DOHH2 (cell line): ENCODE data around the gene FKBP5.
"Not testable (repeated sequence)": the region's sequence is repeated elsewhere in the genome, so short reads cannot be mapped to it uniquely, and the experiment has no call there.

Experiments used
- H3F3A ChIP-seq: fragments of 200-600 bp; sonication (generic), shearing (Covaris generic); 2 replicates; pipeline ENCODE4 v1.6.0; 2016; ENCODE audit warnings: antibody characterized with exemption, mild to moderate bottlenecking; ENCODE audit not compliant: control insufficient read depth, insufficient read depth
- H3K27ac ChIP-seq: fragments of 200-600 bp; sonication (generic); 2 replicates; pipeline ENCODE4 v1.5.1; 2014; ENCODE audit warnings: low read depth, mild to moderate bottlenecking, low read length, moderate library complexity
- H3K27me3 ChIP-seq: fragments of 200-600 bp; sonication (generic); 2 replicates; pipeline ENCODE4 v1.6.1; 2014; ENCODE audit warnings: mild to moderate bottlenecking, low read length, mixed read lengths; ENCODE audit not compliant: control insufficient read depth
- H3K36me3 ChIP-seq: fragments of 200-600 bp; sonication (generic); 2 replicates; pipeline ENCODE4 v1.6.1; 2014; ENCODE audit warnings: mild to moderate bottlenecking, low read length, moderate library complexity, mixed read lengths; ENCODE audit not compliant: control insufficient read depth
- H3K4me1 ChIP-seq: fragments of 200-600 bp; sonication (generic); 2 replicates; pipeline ENCODE4 v1.6.1; 2014; ENCODE audit warnings: mild to moderate bottlenecking, low read length, mixed read lengths; ENCODE audit not compliant: control insufficient read depth
- H3K4me2 ChIP-seq: fragments of 200-600 bp; sonication (generic); 2 replicates; pipeline ENCODE4 v1.6.0; 2014; ENCODE audit warnings: mild to moderate bottlenecking, low read length, moderate library complexity
- H3K4me3 ChIP-seq: fragments of 200-600 bp; sonication (generic); 2 replicates; pipeline ENCODE4 v1.5.1; 2014; ENCODE audit warnings: mild to moderate bottlenecking, low read length, mixed read lengths
- H3K79me2 ChIP-seq: fragments of 200-600 bp; sonication (generic); 2 replicates; pipeline ENCODE4 v1.6.1; 2014; ENCODE audit warnings: mild to moderate bottlenecking, low read length, mixed read lengths; ENCODE audit not compliant: control insufficient read depth
- H3K9me2 ChIP-seq: fragments of 200-600 bp; sonication (generic); replicated peaks from 2 replicates; pipeline ENCODE4 v1.6.1; 2014; ENCODE audit warnings: mild to moderate bottlenecking, low read length, mixed read lengths; ENCODE audit not compliant: control insufficient read depth
- H3K9me3 ChIP-seq: fragments of 200-600 bp; sonication (generic); 2 replicates; pipeline ENCODE4 v1.6.1; 2014; ENCODE audit warnings: antibody characterized with exemption, low read length, mixed read lengths; ENCODE audit not compliant: control insufficient read depth, insufficient read depth
- H4K20me1 ChIP-seq: fragments of 200-600 bp; sonication (generic); 2 replicates; pipeline ENCODE4 v1.6.0; 2014; ENCODE audit warnings: low read depth, mild to moderate bottlenecking, antibody characterized with exemption, low read length, moderate library complexity; ENCODE audit not compliant: control insufficient read depth, insufficient read depth
- EZH2phosphoT487 ChIP-seq: fragments of 200-600 bp; sonication (generic); IDR thresholded peaks from 2 replicates; pipeline ENCODE4 v1.6.1; 2017; ENCODE audit warnings: borderline replicate concordance, mild to moderate bottlenecking, antibody characterized with exemption, low read length, moderate library complexity, mixed read lengths
- TF ChIP-seq, protein P1 (sequence below): fragments of 200-600 bp; sonication (generic); IDR thresholded peaks from one replicate; pipeline ENCODE4 v1.5.1; 2014; ENCODE audit warnings: antibody characterized with exemption, mild to moderate bottlenecking, low read depth, low read length; ENCODE audit not compliant: poor library complexity, severe bottlenecking

The FKBP5 gene

DNA sequence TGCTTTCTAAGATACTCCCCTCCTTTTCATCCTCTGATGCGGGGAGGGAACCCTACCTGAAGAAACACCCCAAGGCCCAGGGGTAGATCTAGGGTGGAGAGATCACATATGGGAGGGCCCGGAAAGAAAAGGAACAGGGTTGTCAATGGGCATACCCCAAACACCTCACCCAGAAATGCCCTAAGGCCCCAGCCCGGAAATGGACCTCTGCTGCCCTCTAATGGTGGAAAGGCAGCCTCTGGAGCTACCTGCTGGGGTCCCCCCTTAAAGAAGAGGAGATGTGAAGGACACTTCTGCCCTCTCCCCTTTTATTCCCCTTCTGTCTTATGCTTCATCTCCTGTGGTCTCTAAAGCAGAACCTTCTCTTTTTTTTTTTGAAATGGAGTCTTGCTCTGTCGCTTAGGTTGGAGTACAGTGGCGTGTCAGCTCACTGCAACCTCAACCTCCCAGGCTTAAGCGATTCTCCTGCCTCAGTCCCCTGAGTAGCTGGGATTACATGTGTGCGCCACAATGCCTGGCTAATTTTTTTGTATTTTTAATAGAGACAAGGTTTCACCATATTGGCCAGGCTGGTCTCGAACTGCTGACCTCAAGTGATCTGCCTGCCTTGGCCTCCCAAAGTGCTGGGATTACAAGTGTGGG, 47.7 kb upstream of the FKBP5 start:
- no peak overlapping the region for H3K4me2 ChIP-seq

DNA sequence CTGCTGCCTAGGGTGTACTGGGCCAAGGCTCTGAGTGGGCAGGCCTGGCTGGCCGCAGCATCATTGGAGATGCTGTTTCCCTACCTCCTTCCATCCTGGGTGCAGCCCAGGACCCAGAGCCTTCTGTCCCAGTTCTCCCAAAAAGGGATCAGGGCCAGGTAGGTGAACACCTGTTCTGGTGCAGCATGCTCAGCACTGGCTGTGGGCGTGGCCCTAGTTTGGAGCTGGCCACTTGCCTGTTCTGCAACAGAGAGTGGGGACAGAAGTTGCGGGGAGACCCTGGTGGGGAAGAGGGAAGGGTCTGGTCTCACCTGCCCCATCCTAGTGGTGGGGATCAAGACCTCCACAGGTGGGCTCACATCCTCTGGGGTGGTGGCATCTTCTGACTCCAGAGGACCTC, 46.7 kb upstream of the FKBP5 start:
- H3K4me2 ChIP-seq: no peak overlapping the region
- H3K79me2 ChIP-seq: no peaks in the 10 kb centered on the region
- H3K27ac ChIP-seq: no peak overlapping the region
- peaks cover 7% of the 10 kb centered on the region for H3F3A ChIP-seq
- H3K4me1 ChIP-seq: peaks cover 33% of the 10 kb centered on the region
- no peaks in the 10 kb centered on the region for H3K27me3 ChIP-seq
- no peak overlapping the region for H3K4me3 ChIP-seq
- no peaks in the 10 kb centered on the region for H4K20me1 ChIP-seq
- H3K9me3 ChIP-seq: no peaks in the 10 kb centered on the region
- no peaks in the 10 kb centered on the region for H3K36me3 ChIP-seq
- H3K9me2 ChIP-seq: no peaks in the 10 kb centered on the region
- TF ChIP-seq, protein P1, sequence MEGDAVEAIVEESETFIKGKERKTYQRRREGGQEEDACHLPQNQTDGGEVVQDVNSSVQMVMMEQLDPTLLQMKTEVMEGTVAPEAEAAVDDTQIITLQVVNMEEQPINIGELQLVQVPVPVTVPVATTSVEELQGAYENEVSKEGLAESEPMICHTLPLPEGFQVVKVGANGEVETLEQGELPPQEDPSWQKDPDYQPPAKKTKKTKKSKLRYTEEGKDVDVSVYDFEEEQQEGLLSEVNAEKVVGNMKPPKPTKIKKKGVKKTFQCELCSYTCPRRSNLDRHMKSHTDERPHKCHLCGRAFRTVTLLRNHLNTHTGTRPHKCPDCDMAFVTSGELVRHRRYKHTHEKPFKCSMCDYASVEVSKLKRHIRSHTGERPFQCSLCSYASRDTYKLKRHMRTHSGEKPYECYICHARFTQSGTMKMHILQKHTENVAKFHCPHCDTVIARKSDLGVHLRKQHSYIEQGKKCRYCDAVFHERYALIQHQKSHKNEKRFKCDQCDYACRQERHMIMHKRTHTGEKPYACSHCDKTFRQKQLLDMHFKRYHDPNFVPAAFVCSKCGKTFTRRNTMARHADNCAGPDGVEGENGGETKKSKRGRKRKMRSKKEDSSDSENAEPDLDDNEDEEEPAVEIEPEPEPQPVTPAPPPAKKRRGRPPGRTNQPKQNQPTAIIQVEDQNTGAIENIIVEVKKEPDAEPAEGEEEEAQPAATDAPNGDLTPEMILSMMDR: no peak
- TF ChIP-seq EZH2phosphoT487: no peak

More for the DNA sequence above, 47.7 kb upstream of the FKBP5 start:
- no peaks in the 10 kb centered on the region for H3K9me3 ChIP-seq
- no peaks in the 10 kb centered on the region for H3K9me2 ChIP-seq
- H3K4me3 ChIP-seq: no peak overlapping the region
- no peaks in the 10 kb centered on the region for H4K20me1 ChIP-seq
- 0 out of 2 replicates have a peak, but pooled peaks cover 2% of the 10 kb centered on the region for H3F3A ChIP-seq
- H3K36me3 ChIP-seq: no peaks in the 10 kb centered on the region
- no peaks in the 10 kb centered on the region for H3K27me3 ChIP-seq
- peaks cover 27% of the 10 kb centered on the region for H3K4me1 ChIP-seq
- H3K79me2 ChIP-seq: no peaks in the 10 kb centered on the region
- TF ChIP-seq, protein P1: peak; percentile 95
- no peak for TF ChIP-seq EZH2phosphoT487
- H3K27ac ChIP-seq: no peak overlapping the region

DNA sequence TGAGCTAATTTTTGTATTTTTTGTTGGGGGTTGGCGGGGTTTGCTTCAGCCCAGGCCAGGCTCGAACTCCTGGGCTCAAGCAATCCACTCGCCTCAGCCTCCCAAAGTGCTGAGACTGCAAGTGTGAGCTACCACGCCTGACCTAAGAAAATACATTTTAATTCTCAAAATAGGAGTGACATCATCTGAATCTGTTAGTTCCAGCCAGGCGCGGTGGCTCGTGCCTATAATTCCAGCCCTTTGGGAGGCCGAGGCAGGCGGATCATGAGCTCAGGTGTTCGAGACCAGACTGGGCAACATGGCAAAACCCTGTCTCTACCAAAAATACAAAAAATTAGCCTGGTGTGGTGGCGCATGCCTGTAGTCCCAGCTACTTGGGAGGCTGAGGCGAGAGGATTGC, 45.6 kb upstream of the FKBP5 start:
- H3K27me3 ChIP-seq, H3K4me3 ChIP-seq, H3K27ac ChIP-seq, H3K4me2 ChIP-seq, H4K20me1 ChIP-seq, H3K36me3 ChIP-seq, H3K9me2 ChIP-seq, H3K9me3 ChIP-seq, H3K79me2 ChIP-seq: not testable (repeated sequence)
- H3F3A ChIP-seq: peaks cover 15% of the 10 kb centered on the region
- H3K4me1 ChIP-seq: peaks cover 44% of the 10 kb centered on the region

DNA sequence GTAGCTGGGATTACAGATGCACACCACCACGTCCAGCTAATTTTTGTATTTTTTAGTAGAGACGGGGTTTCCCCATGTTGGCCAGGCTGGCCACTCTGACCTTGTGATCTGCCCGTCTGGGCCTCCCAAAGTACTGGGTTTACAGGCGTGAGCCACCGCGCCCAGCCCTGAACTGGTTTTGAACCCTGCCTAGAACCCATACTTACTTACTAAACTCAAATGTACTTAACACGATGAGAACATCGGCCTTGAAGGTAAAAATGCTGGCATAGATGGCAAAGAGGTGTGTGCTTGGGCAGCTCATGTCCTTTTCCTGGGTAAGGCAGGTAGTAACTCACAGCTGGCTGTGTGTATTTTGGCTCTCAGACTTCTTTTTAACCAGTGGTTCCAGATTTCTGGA, 44.9 kb upstream of the FKBP5 start:
- Histone ChIP-seq H3K4me2 (no peak overlapping the region), H4K20me1 (no peaks in the 10 kb centered on the region), H3K27ac (no peak overlapping the region), H3K36me3 (no peaks in the 10 kb centered on the region), H3K9me3 (no peaks in the 10 kb centered on the region), H3K27me3 (no peaks in the 10 kb centered on the region), H3K4me1 (peaks cover 51% of the 10 kb centered on the region), H3K79me2 (no peaks in the 10 kb centered on the region), H3K4me3 (no peak overlapping the region), H3F3A (peaks cover 21% of the 10 kb centered on the region), H3K9me2 (no peaks in the 10 kb centered on the region)
- TF ChIP-seq, protein P1: no peak
- no peak for TF ChIP-seq EZH2phosphoT487
